Panc1 (cell line): Measurements from ENCODE around the gene FAM229A. TPM values are rescaled to one million over a fixed set of nuclear protein-coding genes. Genes with fewer than 3 reads are reported as not detected.

Source experiments
- ATAC-seq: fragments of 200-7000 bp; cut with Tn5 transposase; 2 replicates; pipeline ENCODE4 v1.9.1; 2020; ENCODE audit warnings: mild to moderate bottlenecking, moderate library complexity
- BruUV-seq: library from RNA; stranded (reverse); fragments of 400-500 nt; replicated peaks from 2 replicates; lab custom pipeline; 2021; lab: Mats Ljungman, UMichigan
- CTCF ChIA-PET: fragments of 300-600 bp; sonication (Branson Sonifier 250); formaldehyde crosslinking; loops from one replicate; lab custom pipeline; 2022; ENCODE audit warnings: antibody characterized with exemption; lab: Charles Lee
- POLR2A ChIA-PET: fragments of 300-600 bp; sonication (Branson Sonifier 250); formaldehyde crosslinking; loops from one replicate; lab custom pipeline; 2022; ENCODE audit warnings: antibody characterized with exemption; lab: Charles Lee
- DNase-seq: peaks from one replicate; pipeline ENCODE4 v3.0.0-alpha.2; 2010; ENCODE audit warnings: low read depth, low spot score
- H3K27ac ChIP-seq: 2 replicates; pipeline ENCODE4 v1.5.1; 2011; ENCODE audit warnings: mild to moderate bottlenecking, low read length, inconsistent platforms
- H3K27me3 ChIP-seq: fragments of 200-500 bp; sonication (Bioruptor generic); 2 replicates; pipeline ENCODE4 v1.6.0; 2014; ENCODE audit warnings: low read length, inconsistent platforms; ENCODE audit not compliant: control insufficient read depth, insufficient read depth
- H3K36me3 ChIP-seq: fragments of 200-500 bp; sonication (Bioruptor generic); 2 replicates; pipeline ENCODE4 v1.5.1; 2014; ENCODE audit warnings: inconsistent platforms, mild to moderate bottlenecking, low read length, moderate library complexity; ENCODE audit not compliant: control insufficient read depth, insufficient read depth
- H3K4me1 ChIP-seq: 2 replicates; pipeline ENCODE4 v1.5.1; 2011; ENCODE audit warnings: inconsistent platforms, mild to moderate bottlenecking, low read length, moderate library complexity; ENCODE audit not compliant: control insufficient read depth, insufficient read depth
- H3K4me3 ChIP-seq, 2 experiments: 2 replicates each; pipeline ENCODE4 v1.5.1; 2011 to 2012; ENCODE audit warnings: low read depth in 2 of 2, low read length in 2 of 2, mild to moderate bottlenecking in 2 of 2, inconsistent platforms in 1 of 2, moderate library complexity in 1 of 2
- H3K9me3 ChIP-seq: fragments of 200-500 bp; sonication (Bioruptor generic); 2 replicates; pipeline ENCODE4 v1.5.1; 2014; ENCODE audit warnings: low read depth, mild to moderate bottlenecking, inconsistent platforms, low read length, moderate library complexity; ENCODE audit not compliant: control insufficient read depth, insufficient read depth
- POLR2AphosphoS5 ChIP-seq: IDR thresholded peaks from 2 replicates; pipeline ENCODE4 v1.6.1; 2012; ENCODE audit warnings: mild to moderate bottlenecking, low read depth, low read length, moderate library complexity
- SIN3A ChIP-seq: IDR thresholded peaks from 2 replicates; pipeline ENCODE4 v1.6.1; 2012; ENCODE audit warnings: low read depth, mild to moderate bottlenecking, low read length, moderate library complexity, borderline replicate concordance; ENCODE audit not compliant: insufficient read depth
- TCF7L2 ChIP-seq: IDR thresholded peaks from 2 replicates; pipeline ENCODE4 v1.6.1; 2011; ENCODE audit warnings: mild to moderate bottlenecking, low read depth, low read length, inconsistent platforms
- in situ Hi-C: cut with HindIII; loops from 2 replicates; pipeline ENCODE4 v1.10.0; 2016; ENCODE audit warnings: low sequenced_read_pairs, low pct_unique_long_range_greater_than_20kb
- intact Hi-C: fragments of 100-400 bp; cut with micrococcal nuclease; formaldehyde crosslinking; loops from one replicate; pipeline ENCODE4 v1.10.0; 2022; ENCODE audit not compliant: unreplicated experiment
- total RNA-seq: library from RNA; stranded (reverse); gene quantifications from one replicate; pipeline ENCODE4 v1.2.1, GENCODE V29; 2021; ENCODE audit not compliant: unreplicated experiment
- TF ChIP-seq, protein P1 (sequence below): fragments of 450-650 bp; IDR thresholded peaks from 2 replicates; pipeline ENCODE4 v1.5.1; 2017; ENCODE audit warnings: mild to moderate bottlenecking
- TF ChIP-seq, protein P2 (sequence below), 2 experiments: IDR thresholded peaks; 2 replicates each; pipeline ENCODE4 v1.6.1; 2011 to 2012; ENCODE audit warnings: low read depth in 2 of 2, control low read depth in 1 of 2, low read length in 1 of 2, mild to moderate bottlenecking in 1 of 2, moderate library complexity in 1 of 2; ENCODE audit not compliant: insufficient read depth in 1 of 2

FAM229A gene
- total RNA-seq, 1 experiment from 2014 or later: 6.7 TPM

DNA sequence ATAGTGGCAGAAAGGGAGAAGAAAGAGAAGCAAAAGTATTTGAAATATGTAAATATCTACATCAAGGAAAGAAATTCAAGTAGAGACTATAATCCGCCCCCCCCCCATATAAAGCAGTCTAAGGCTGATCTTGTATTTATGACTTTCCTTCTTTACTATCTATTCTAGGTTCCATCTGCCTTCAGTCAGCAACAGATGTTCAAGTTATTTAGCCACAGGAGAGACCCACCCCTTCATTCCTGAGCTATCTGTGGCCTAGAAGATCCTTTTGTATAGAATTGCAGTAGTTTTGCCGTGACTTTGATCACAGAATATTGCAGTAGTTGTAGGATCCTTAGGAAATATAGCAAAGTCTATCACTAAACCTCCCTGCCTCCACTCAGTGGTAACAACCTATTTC is 42.7 kb upstream of the FAM229A start:
- no peak overlapping the region for H3K27ac ChIP-seq
- ChIA-PET CTCF (no interaction called here), POLR2A (interaction anchor here (0.6 to 0.7 kb wide), 2 partner anchors 46 to 97 kb away, joined by 4 to 5 read pairs; no protein-coding TSS in a partner anchor)
- no peaks in the 10 kb centered on the region for H3K4me1 ChIP-seq
- no peaks in the 10 kb centered on the region for H3K27me3 ChIP-seq
- intact Hi-C loops (no loop called here), in situ Hi-C loops (no loop called here)
- H3K9me3 ChIP-seq: no peaks in the 10 kb centered on the region
- ATAC-seq: no peak
- no peak for DNase-seq
- no TSS peak for BruUV-seq
- TF ChIP-seq, protein P1, sequence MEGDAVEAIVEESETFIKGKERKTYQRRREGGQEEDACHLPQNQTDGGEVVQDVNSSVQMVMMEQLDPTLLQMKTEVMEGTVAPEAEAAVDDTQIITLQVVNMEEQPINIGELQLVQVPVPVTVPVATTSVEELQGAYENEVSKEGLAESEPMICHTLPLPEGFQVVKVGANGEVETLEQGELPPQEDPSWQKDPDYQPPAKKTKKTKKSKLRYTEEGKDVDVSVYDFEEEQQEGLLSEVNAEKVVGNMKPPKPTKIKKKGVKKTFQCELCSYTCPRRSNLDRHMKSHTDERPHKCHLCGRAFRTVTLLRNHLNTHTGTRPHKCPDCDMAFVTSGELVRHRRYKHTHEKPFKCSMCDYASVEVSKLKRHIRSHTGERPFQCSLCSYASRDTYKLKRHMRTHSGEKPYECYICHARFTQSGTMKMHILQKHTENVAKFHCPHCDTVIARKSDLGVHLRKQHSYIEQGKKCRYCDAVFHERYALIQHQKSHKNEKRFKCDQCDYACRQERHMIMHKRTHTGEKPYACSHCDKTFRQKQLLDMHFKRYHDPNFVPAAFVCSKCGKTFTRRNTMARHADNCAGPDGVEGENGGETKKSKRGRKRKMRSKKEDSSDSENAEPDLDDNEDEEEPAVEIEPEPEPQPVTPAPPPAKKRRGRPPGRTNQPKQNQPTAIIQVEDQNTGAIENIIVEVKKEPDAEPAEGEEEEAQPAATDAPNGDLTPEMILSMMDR: no peak
- TF ChIP-seq POLR2AphosphoS5 (no peak), SIN3A (no peak), TCF7L2 (no peak)
- TF ChIP-seq, protein P2, sequence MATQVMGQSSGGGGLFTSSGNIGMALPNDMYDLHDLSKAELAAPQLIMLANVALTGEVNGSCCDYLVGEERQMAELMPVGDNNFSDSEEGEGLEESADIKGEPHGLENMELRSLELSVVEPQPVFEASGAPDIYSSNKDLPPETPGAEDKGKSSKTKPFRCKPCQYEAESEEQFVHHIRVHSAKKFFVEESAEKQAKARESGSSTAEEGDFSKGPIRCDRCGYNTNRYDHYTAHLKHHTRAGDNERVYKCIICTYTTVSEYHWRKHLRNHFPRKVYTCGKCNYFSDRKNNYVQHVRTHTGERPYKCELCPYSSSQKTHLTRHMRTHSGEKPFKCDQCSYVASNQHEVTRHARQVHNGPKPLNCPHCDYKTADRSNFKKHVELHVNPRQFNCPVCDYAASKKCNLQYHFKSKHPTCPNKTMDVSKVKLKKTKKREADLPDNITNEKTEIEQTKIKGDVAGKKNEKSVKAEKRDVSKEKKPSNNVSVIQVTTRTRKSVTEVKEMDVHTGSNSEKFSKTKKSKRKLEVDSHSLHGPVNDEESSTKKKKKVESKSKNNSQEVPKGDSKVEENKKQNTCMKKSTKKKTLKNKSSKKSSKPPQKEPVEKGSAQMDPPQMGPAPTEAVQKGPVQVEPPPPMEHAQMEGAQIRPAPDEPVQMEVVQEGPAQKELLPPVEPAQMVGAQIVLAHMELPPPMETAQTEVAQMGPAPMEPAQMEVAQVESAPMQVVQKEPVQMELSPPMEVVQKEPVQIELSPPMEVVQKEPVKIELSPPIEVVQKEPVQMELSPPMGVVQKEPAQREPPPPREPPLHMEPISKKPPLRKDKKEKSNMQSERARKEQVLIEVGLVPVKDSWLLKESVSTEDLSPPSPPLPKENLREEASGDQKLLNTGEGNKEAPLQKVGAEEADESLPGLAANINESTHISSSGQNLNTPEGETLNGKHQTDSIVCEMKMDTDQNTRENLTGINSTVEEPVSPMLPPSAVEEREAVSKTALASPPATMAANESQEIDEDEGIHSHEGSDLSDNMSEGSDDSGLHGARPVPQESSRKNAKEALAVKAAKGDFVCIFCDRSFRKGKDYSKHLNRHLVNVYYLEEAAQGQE (IDR thresholded peaks at IDR 0.05; ENCODE audit: insufficient read depth in 1 of 2, low read depth in 2 of 2, low read length in 1 of 2): no peak
- H3K36me3 ChIP-seq: no peaks in the 10 kb centered on the region
- no peak overlapping the region for H3K4me3 ChIP-seq

- in situ Hi-C loops: no loop called here
- CTCF ChIA-PET: interaction anchor here (0.6 to 1.1 kb wide), 2 partner anchors 20 to 24 kb away, joined by 3 to 4 read pairs; no protein-coding TSS in a partner anchor
- Histone ChIP-seq H3K9me3 (no peaks in the 10 kb centered on the region), H3K27ac (no peak overlapping the region), H3K36me3 (no peaks in the 10 kb centered on the region), H3K4me1 (no peaks in the 10 kb centered on the region), H3K4me3 (peak overlapping the region in 1 of 2 experiments; percentile 14; a peak in 1 of 4 replicates), H3K27me3 (no peaks in the 10 kb centered on the region)
- TF ChIP-seq, protein P1: peak; percentile 95
- TF ChIP-seq SIN3A (no peak), POLR2AphosphoS5 (no peak), TCF7L2 (no peak)
- no TSS peak for BruUV-seq
- intact Hi-C loops: no loop called here
- POLR2A ChIA-PET: interaction anchor here (0.7 to 0.8 kb wide), 2 partner anchors 25 to 139 kb away, joined by 3 to 7 read pairs; no protein-coding TSS in a partner anchor
- ATAC-seq (peak; percentile 98), DNase-seq (no peak)
Observed at GRCh38 chr1:32400876-32401631, 38.8 kb upstream of the FAM229A start.
